ENCODE measurements around the gene USF2.

USF2 gene

DNA sequence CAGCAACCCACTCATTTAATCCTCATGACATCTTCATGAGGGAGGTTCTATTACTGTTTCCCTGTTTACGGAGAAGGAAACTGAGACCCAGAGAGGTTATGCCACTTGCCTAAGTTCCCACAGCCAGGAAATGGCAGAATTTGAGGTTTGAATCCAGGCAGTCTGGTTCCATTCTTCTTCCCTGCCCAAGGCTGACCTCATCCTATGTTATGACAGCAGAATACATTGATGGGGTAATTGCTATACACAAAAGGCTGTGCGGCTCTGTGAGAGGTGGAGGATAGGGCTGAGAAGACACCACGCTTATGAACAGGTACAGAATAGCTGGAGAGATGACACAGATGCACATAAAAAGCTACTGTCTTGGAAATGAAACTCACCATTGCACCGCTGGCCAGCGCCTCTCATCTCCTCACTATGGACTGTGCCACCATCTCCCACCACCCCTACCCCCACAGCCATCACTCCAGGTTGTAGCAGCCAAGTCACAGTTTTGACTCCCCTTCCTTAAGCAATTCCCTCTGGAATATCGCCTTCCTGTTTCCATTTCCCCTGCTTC lies 34.7 kb downstream of the USF2 start:
- DNase-seq, result no peak

- DNase-seq, result no peak
These were observed 35.3 kb downstream of the USF2 start for GRCh38 chr19:35304036-35304435.

DNA sequence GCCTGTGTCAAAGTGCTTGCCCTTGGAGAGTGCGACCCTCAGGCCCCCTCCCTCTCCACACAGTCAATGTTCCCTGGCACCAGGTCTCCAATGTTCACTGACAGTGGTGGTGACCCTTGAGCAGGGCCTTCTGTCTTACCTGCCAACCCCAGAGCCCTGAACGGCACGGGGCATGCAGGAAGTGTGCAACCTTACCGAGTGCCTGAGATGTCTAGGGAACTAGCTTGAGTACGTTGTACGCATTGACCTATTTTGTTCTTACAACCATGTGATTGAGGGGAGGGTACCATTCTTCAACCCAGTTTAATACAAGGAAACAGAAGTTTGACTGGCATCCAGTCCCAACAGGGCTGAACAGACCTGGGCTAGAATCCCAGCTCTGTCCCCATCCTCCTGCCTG lies 36.4 kb downstream of the USF2 start:
- DNase-seq, result no peak

- DNase-seq, result no peak
These were observed 37.9 kb downstream of the USF2 start for GRCh38 chr19:35306473-35307246.

DNA sequence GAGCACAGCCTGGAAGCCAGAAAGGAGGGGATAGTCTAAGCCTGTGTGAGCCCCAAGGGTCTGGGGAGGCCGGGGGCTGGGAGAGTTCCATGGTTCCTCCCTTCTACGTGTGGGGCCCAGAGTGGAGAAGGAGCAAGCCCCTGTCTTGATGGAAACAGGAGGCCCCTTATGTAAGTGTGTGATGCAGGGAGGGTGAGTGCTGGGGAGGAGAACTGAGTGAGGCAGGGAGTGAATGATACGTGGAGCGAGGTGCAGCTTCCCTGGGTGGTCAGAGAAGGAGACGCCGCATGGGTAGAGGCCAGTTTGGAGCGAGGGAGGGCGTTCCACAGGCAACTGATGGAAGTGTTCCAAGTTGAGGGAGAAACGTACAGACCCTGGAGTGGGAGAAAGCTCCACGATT lies 39.2 kb downstream of the USF2 start:
- DNase-seq, result no peak

- DNase-seq, result no peak
These were observed 40.1 kb downstream of the USF2 start for GRCh38 chr19:35308910-35309309.

GRCh38 chr19:35309481-35310279 lies 40.9 kb downstream of the USF2 start:
- DNase-seq, result no peak

DNA sequence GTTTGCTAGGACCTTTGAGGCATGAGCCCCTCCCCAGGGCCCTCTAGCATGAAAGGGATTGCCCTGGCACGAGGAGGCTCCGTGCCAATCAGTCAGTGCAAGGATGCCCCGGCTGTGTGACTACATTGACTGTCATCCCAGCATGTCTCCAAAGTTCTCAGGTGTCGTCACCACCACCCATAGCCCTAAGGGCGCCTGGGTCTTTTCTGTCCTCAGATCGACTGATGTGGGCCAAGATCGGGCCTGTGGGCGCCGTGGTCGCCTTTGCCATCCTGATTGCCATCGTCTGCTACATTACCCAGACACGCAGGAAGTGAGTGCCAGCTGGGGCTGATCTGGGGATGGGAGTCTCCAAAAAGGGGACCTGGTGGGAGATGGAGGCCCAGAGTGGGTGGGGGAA lies 41.6 kb downstream of the USF2 start:
- no peak for DNase-seq

GRCh38 chr19:35310811-35311465 lies 42.2 kb downstream of the USF2 start:
- no peak for DNase-seq

GRCh38 chr19:35311901-35312665 lies 43.3 kb downstream of the USF2 start:
- no peak for DNase-seq

GRCh38 chr19:35313587-35313986 lies 44.8 kb downstream of the USF2 start:
- no peak for DNase-seq

GRCh38 chr19:35314031-35314430 lies 45.3 kb downstream of the USF2 start:
- DNase-seq, result no peak

DNA sequence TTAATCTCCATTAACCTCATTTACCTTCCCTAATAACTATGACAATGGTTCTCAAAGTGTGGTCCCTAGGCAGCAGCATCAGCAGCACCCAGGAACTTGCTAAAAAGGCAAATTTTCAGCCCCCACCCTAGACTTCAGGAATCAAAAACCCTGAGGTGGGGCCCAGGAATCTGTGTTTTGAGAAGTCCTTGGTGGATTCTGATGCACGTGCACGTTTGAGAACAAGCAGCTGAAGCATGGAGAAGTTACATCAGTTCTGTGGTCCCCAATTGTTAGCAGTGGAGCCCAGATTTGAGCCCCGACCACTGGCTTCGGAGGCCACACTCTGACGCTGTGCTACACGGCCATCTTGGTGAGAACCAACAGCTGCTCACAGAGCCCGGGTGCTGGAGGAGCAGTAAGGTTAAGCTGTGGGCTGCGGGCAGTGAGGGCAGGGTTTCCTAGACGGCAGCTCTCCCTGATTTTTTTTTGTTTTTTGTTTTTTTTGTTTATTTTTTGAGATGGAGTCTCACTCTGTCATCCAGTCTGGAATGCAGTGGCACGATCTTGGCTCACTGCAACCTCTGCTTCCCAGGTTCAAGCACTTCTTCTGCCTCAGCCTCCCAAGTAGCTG lies 46.2 kb downstream of the USF2 start:
- no peak for DNase-seq

GRCh38 chr19:35315883-35316282 lies 47.1 kb downstream of the USF2 start:
- no peak for DNase-seq

DNA sequence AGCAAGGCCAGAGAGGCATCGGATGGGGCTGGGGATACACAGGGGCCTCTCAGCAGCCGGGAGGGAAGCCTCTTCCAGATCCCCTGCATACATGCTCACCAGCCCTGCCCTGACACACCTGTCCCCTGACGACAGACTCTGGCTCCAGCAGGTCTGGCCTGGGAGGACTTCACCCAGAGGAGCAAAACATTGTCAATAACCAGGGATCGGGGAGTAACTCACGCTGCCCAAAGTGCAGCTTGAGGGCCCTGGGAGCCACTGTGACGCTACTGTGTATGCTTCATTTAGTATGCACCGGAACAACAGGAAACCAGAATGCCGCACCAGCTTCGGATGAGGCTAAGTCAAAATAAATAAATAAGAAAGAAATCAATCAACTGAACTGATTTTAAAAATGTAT lies 47.8 kb downstream of the USF2 start:
- no peak for DNase-seq

GRCh38 chr19:35317464-35318043 lies 48.8 kb downstream of the USF2 start:
- DNase-seq, result no peak

DNA sequence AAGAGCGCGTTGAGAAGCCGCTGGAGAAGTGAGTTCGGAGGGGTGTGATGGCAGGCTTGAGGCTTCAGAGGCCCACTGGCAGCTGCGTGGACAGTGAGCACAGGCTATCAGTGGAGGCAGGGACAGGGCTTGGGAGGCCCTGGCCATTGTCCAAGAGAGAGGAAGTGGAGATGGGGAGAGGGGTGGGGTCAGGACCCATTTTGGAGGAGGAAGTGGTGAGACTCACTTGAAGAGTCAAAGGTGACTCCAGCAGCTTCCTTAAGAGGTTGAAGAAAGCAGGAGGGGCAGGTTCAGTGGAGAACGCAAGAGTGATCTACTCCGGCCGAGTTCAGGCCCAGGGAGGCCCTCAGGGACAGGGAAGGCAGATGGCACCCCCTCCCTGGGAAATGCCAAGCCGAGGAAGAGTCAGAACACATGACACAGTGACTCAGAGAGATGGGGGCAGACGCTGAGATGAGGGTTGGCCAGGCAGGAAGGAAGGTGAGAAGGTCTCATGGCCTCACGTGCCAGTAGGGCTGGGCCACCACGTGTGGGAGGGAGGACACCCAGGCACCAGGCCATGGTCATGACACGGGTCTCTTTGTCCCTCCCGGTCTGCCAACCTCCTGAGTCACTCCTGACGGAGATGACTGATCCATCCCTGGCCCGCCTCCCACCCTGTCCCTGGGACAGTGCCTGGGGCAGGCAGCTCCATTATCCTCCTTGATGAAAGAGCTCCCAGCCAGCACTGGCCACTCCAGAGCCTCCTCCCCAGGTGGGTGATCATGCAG lies 50.1 kb downstream of the USF2 start:
- no peak for DNase-seq

GRCh38 chr19:35320065-35320713 lies 51.4 kb downstream of the USF2 start:
- no peak for DNase-seq

DNA sequence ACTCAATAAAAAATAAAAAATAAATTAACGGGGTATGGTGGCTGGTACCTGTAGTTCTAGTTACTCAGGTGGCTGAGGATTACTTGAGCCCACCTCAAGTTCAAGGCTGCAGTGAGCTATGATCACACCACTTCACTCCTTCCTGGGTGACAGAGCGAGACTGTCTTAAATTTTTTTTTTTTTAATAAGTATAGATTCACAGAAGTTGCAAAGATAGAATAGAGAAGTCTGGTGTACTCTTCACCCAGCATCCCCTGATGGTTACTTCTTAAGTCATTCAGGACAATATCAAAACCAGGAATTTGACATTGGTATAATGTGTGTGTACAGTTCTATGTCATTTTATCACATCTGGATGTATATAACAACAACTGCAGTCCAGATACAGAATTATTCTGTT lies 52.5 kb downstream of the USF2 start:
- DNase-seq, result no peak

GRCh38 chr19:35322014-35322413 lies 53.3 kb downstream of the USF2 start:
- DNase-seq, result no peak

GRCh38 chr19:35327642-35328041 lies 58.9 kb downstream of the USF2 start:
- DNase-seq, result no peak
